AG04449 (cell line): ENCODE results near the gene RBP4.

ENCODE experiments used
- CTCF ChIA-PET: fragments of 350-600 bp; formaldehyde crosslinking; extraction: SDS; loops from one replicate; lab custom pipeline; 2021; ENCODE audit warnings: antibody characterized with exemption; lab: Yijun Ruan, JAX
- POLR2A ChIA-PET: fragments of 400-600, 350-600 bp; formaldehyde crosslinking; extraction: SDS; loops from one replicate; lab custom pipeline; 2020; ENCODE audit warnings: antibody characterized with exemption, inconsistent platforms; lab: Yijun Ruan, JAX
- DNase-seq: peaks from one replicate; pipeline ENCODE4 v3.0.0-alpha.2; 2010; ENCODE audit warnings: low read depth, low spot score
- H3K4me3 ChIP-seq: 2 replicates; pipeline ENCODE4 v1.5.1; 2011; ENCODE audit warnings: low read depth, mild to moderate bottlenecking, control low read depth, low read length
- CTCF ChIP-seq: IDR thresholded peaks from one replicate; pipeline ENCODE4 v1.5.1; 2011; ENCODE audit warnings: mild to moderate bottlenecking, moderate library complexity, low read length, control low read depth, inconsistent platforms; ENCODE audit not compliant: insufficient read depth; ENCODE audit errors: missing control alignments

Gene RBP4

GRCh38 chr10:93572606-93573005, 28.4 kb downstream of the RBP4 start:
- TF ChIP-seq CTCF: no peak
- CTCF ChIA-PET: no interaction called here
- DNase-seq: no peak
- POLR2A ChIA-PET: no interaction called here
- no peak overlapping the region for H3K4me3 ChIP-seq

GRCh38 chr10:93570383-93570782, 30.7 kb downstream of the RBP4 start:
- POLR2A ChIA-PET: no interaction called here
- no peak overlapping the region for H3K4me3 ChIP-seq
- TF ChIP-seq CTCF: no peak
- CTCF ChIA-PET: no interaction called here
- no peak for DNase-seq

GRCh38 chr10:93568105-93568390, 33.0 kb downstream of the RBP4 start:
- CTCF ChIA-PET: interaction anchor here (1.0 to 2.1 kb wide), 2 partner anchors 14 to 25 kb away, joined by 5 to 11 read pairs; no protein-coding TSS in a partner anchor
- DNase-seq: no peak
- H3K4me3 ChIP-seq: no peak overlapping the region
- POLR2A ChIA-PET: no interaction called here
- no peak for TF ChIP-seq CTCF

- TF ChIP-seq CTCF: no peak
- CTCF ChIA-PET: interaction anchor here (1.0 to 2.1 kb wide), 2 partner anchors 13 to 25 kb away, joined by 5 to 11 read pairs; no protein-coding TSS in a partner anchor
- POLR2A ChIA-PET: no interaction called here
- no peak for DNase-seq
- no peak overlapping the region for H3K4me3 ChIP-seq
Observed at GRCh38 chr10:93567277-93568104, 33.5 kb downstream of the RBP4 start.

- no peak for TF ChIP-seq CTCF
- CTCF ChIA-PET: interaction anchor here (2.1 kb wide), 1 partner anchor 12 kb away, joined by 11 read pairs; no protein-coding TSS in a partner anchor
- POLR2A ChIA-PET: no interaction called here
- DNase-seq: no peak
- no peak within 1 kb of the TSS for H3K4me3 ChIP-seq
Observed at GRCh38 chr10:93566435-93567276, 34.4 kb downstream of the RBP4 start, which contains the start of gene FFAR4. TSS of gene FFAR4 (plus strand) at chr10:93566665. CDS start at chr10:93566721, 56 bp downstream.

- DNase-seq: no peak
- CTCF ChIA-PET: no interaction called here
- POLR2A ChIA-PET: no interaction called here
- TF ChIP-seq CTCF: no peak
- no peak overlapping the region for H3K4me3 ChIP-seq
Observed at GRCh38 chr10:93565446-93565845, 35.6 kb downstream of the RBP4 start.
